ENCODE measurements around the gene GALNT18.

Gene GALNT18

GRCh38 chr11:11622772-11623171, 967 bp upstream of the GALNT18 start:
- DNase-seq: no peak

- DNase-seq: no peak
Measured at GRCh38 chr11:11622340-11622706, 518 bp upstream of the GALNT18 start.

GRCh38 chr11:11620921-11621572, 758 bp downstream of the GALNT18 start:
- DNase-seq: peak in 1 of 2 donors; percentile 54

GRCh38 chr11:11620173-11620920, 1.5 kb downstream of the GALNT18 start:
- peak in 1 of 2 donors; percentile 23 for DNase-seq

- DNase-seq: no peak
Measured at GRCh38 chr11:11618973-11619435, 2.8 kb downstream of the GALNT18 start.

- no peak for DNase-seq
Measured at GRCh38 chr11:11615086-11615485, 6.7 kb downstream of the GALNT18 start.

- no peak for DNase-seq
Measured at GRCh38 chr11:11612439-11612838, 9.4 kb downstream of the GALNT18 start.

- DNase-seq: no peak
Measured at GRCh38 chr11:11611381-11611780, 10.4 kb downstream of the GALNT18 start.

- no peak for DNase-seq
Measured at GRCh38 chr11:11608783-11609232, 13.0 kb downstream of the GALNT18 start.

GRCh38 chr11:11607772-11608171, 14.0 kb downstream of the GALNT18 start:
- DNase-seq: no peak

GRCh38 chr11:11605821-11606450, 15.9 kb downstream of the GALNT18 start:
- no peak for DNase-seq

- no peak for DNase-seq
Measured at GRCh38 chr11:11605181-11605580, 16.6 kb downstream of the GALNT18 start.

- DNase-seq: no peak
Measured at GRCh38 chr11:11604370-11604990, 17.3 kb downstream of the GALNT18 start.

- no peak for DNase-seq
Measured at GRCh38 chr11:11602011-11602410, 19.8 kb downstream of the GALNT18 start.

GRCh38 chr11:11600288-11600687, 21.5 kb downstream of the GALNT18 start:
- no peak for DNase-seq

GRCh38 chr11:11598243-11598642, 23.6 kb downstream of the GALNT18 start:
- no peak for DNase-seq

- no peak for DNase-seq
Measured at GRCh38 chr11:11594162-11594561, 27.6 kb downstream of the GALNT18 start.

- DNase-seq: no peak
Measured at GRCh38 chr11:11592146-11592684, 29.6 kb downstream of the GALNT18 start.

GRCh38 chr11:11589437-11589836, 32.4 kb downstream of the GALNT18 start:
- no peak for DNase-seq

GRCh38 chr11:11588891-11589290, 32.9 kb downstream of the GALNT18 start:
- DNase-seq: no peak

GRCh38 chr11:11588243-11588642, 33.6 kb downstream of the GALNT18 start:
- DNase-seq: no peak

GRCh38 chr11:11587122-11587521, 34.7 kb downstream of the GALNT18 start:
- DNase-seq: no peak

- DNase-seq: no peak
Measured at GRCh38 chr11:11586465-11586864, 35.3 kb downstream of the GALNT18 start.
